BJ (cell line): ENCODE measurements around the gene GBGT1. TPM values are rescaled to one million over a fixed set of nuclear protein-coding genes. Genes with fewer than 3 reads are reported as not detected.

Experiments
- CTCF ChIA-PET: fragments of 350-600 bp; formaldehyde crosslinking; extraction: SDS; loops from one replicate; lab custom pipeline; 2021; ENCODE audit warnings: antibody characterized with exemption, inconsistent platforms; lab: Yijun Ruan, JAX
- POLR2A ChIA-PET: fragments of 300-600 bp; sonication (Branson Sonifier 250); formaldehyde crosslinking; extraction: SDS; loops from one replicate; lab custom pipeline; 2021; ENCODE audit warnings: antibody characterized with exemption; lab: Charles Lee
- DNase-seq: peaks from one replicate; pipeline ENCODE4 v3.0.0-alpha.2; 2011; ENCODE audit warnings: low read depth
- H3K27me3 ChIP-seq: 2 replicates; pipeline ENCODE4 v1.6.0; 2011; ENCODE audit warnings: low read length; ENCODE audit not compliant: control insufficient read depth, insufficient read depth
- H3K36me3 ChIP-seq: 2 replicates; pipeline ENCODE4 v1.5.1; 2011; ENCODE audit warnings: low read length; ENCODE audit not compliant: control insufficient read depth, insufficient read depth
- H3K4me3 ChIP-seq: 2 replicates; pipeline ENCODE4 v1.5.1; 2011; ENCODE audit warnings: low read depth, mild to moderate bottlenecking, control low read depth, low read length
- CTCF ChIP-seq: IDR thresholded peaks from 2 replicates; pipeline ENCODE4 v1.5.1; 2011; ENCODE audit warnings: low read depth, mild to moderate bottlenecking, control low read depth, inconsistent platforms, low read length, moderate library complexity; ENCODE audit not compliant: insufficient read depth
- polyA plus RNA-seq: library from polyadenylated mRNA; depleted of rRNA; stranded (reverse); fragments of >200 nt; gene quantifications from 2 replicates; pipeline ENCODE4 v1.2.3, GENCODE V29; 2011

GBGT1 gene
- polyA plus RNA-seq, 1 experiment: 10.3 TPM

- Histone ChIP-seq H3K4me3 (no peak overlapping the region), H3K36me3 (peaks cover 4% of the 10 kb centered on the region), H3K27me3 (no peaks in the 10 kb centered on the region)
- DNase-seq: no peak
- POLR2A ChIA-PET: no interaction called here
- CTCF ChIA-PET: no interaction called here
- no peak for TF ChIP-seq CTCF
These were observed 35.6 kb downstream of the GBGT1 start for GRCh38 chr9:133128152-133128551.

GRCh38 chr9:133127340-133127981, 36.3 kb downstream of the GBGT1 start:
- Histone ChIP-seq H3K27me3 (no peaks in the 10 kb centered on the region), H3K4me3 (no peak overlapping the region), H3K36me3 (peaks cover 4% of the 10 kb centered on the region)
- ChIA-PET CTCF (interaction anchor here (0.8 to 1.5 kb wide), 2 partner anchors 17 to 20 kb away, joined by 3 to 6 read pairs; no protein-coding TSS in a partner anchor), POLR2A (no interaction called here)
- no peak for DNase-seq
- no peak for TF ChIP-seq CTCF

- H3K36me3 ChIP-seq: peaks cover 4% of the 10 kb centered on the region
- H3K4me3 ChIP-seq: no peak overlapping the region
- no peak for TF ChIP-seq CTCF
- POLR2A ChIA-PET: no interaction called here
- no peaks in the 10 kb centered on the region for H3K27me3 ChIP-seq
- CTCF ChIA-PET: interaction anchor here (0.8 to 1.5 kb wide), 2 partner anchors 18 to 21 kb away, joined by 3 to 6 read pairs; no protein-coding TSS in a partner anchor
- DNase-seq: no peak
These were observed 36.9 kb downstream of the GBGT1 start for GRCh38 chr9:133126697-133127339.

GRCh38 chr9:133125941-133126696, 37.6 kb downstream of the GBGT1 start:
- CTCF ChIA-PET: interaction anchor here (0.8 to 2.2 kb wide), 3 partner anchors 18 to 21 kb away, joined by 3 to 10 read pairs (median 6); no protein-coding TSS in a partner anchor
- no peak for TF ChIP-seq CTCF
- POLR2A ChIA-PET: no interaction called here
- Histone ChIP-seq H3K36me3 (peaks cover 4% of the 10 kb centered on the region), H3K27me3 (no peaks in the 10 kb centered on the region), H3K4me3 (no peak overlapping the region)
- DNase-seq: no peak

- Histone ChIP-seq H3K4me3 (no peak overlapping the region), H3K27me3 (no peaks in the 10 kb centered on the region), H3K36me3 (peaks cover 4% of the 10 kb centered on the region)
- DNase-seq: no peak
- ChIA-PET CTCF (interaction anchor here (2.2 kb wide), 1 partner anchor 20 kb away, joined by 10 read pairs; no protein-coding TSS in a partner anchor), POLR2A (no interaction called here)
- TF ChIP-seq CTCF: no peak
These were observed 38.8 kb downstream of the GBGT1 start for GRCh38 chr9:133124907-133125275.
